ENCODE results near the gene GALNTL6. TPM values are rescaled to one million over a fixed set of nuclear protein-coding genes. Genes with fewer than 3 reads are reported as not detected.

Gene GALNTL6
- total and polyA plus RNA-seq, 9 of the 15 experiments (the other 6 are each of a cell fraction or from before 2014, with no cell fraction given): 0.18 to 0.50 (median 0.29) TPM

DNA sequence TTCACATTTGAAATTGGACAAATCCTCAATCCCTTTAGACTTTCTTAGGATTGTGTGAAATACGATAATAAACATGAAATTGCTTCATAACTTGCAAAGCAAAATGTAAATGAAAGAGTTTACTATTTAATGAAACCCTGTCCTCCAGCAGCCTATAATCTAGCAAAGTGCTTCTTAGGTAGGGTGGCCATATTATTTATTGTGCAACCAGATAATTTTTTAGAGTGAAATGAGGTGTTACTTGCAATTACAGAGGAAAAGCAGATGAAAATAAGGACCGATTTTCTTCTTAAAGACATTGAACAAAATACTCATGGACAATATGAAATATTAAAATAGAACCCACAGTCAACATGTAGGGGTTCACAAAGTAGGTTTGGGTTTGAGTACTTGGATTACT, 1239.2 kb downstream of the GALNTL6 start (continued):
- TF ChIP-seq, protein P1, sequence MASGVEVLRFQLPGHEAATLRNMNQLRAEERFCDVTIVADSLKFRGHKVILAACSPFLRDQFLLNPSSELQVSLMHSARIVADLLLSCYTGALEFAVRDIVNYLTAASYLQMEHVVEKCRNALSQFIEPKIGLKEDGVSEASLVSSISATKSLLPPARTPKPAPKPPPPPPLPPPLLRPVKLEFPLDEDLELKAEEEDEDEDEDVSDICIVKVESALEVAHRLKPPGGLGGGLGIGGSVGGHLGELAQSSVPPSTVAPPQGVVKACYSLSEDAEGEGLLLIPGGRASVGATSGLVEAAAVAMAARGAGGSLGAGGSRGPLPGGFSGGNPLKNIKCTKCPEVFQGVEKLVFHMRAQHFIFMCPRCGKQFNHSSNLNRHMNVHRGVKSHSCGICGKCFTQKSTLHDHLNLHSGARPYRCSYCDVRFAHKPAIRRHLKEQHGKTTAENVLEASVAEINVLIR (CRISPR knock-in tag; IDR thresholded peaks at IDR 0.05): no peak
- TF ChIP-seq CTBP1 (IDR thresholded peaks at IDR 0.05; ENCODE audit: borderline replicate concordance) (no peak), TARDBP (IDR thresholded peaks at IDR 0.05) (no peak), CEBPG (CRISPR knock-in tag; IDR thresholded peaks at IDR 0.05) (peak; percentile 22; the same call in 1 of the 2 replicates), CEBPG (tag; conservative IDR thresholded peaks at IDR 0.05 in 1 of 2, IDR thresholded peaks at IDR 0.05 in 1 of 2) (peak; percentile 83 to 96), ZNF354B (CRISPR knock-in tag; IDR thresholded peaks at IDR 0.05) (no peak), PATZ1 (CRISPR knock-in tag; IDR thresholded peaks at IDR 0.05; ENCODE audit: borderline replicate concordance) (no peak), IRF2 (CRISPR knock-in tag; IDR thresholded peaks at IDR 0.05) (no peak)
- TF ChIP-seq, protein P2, sequence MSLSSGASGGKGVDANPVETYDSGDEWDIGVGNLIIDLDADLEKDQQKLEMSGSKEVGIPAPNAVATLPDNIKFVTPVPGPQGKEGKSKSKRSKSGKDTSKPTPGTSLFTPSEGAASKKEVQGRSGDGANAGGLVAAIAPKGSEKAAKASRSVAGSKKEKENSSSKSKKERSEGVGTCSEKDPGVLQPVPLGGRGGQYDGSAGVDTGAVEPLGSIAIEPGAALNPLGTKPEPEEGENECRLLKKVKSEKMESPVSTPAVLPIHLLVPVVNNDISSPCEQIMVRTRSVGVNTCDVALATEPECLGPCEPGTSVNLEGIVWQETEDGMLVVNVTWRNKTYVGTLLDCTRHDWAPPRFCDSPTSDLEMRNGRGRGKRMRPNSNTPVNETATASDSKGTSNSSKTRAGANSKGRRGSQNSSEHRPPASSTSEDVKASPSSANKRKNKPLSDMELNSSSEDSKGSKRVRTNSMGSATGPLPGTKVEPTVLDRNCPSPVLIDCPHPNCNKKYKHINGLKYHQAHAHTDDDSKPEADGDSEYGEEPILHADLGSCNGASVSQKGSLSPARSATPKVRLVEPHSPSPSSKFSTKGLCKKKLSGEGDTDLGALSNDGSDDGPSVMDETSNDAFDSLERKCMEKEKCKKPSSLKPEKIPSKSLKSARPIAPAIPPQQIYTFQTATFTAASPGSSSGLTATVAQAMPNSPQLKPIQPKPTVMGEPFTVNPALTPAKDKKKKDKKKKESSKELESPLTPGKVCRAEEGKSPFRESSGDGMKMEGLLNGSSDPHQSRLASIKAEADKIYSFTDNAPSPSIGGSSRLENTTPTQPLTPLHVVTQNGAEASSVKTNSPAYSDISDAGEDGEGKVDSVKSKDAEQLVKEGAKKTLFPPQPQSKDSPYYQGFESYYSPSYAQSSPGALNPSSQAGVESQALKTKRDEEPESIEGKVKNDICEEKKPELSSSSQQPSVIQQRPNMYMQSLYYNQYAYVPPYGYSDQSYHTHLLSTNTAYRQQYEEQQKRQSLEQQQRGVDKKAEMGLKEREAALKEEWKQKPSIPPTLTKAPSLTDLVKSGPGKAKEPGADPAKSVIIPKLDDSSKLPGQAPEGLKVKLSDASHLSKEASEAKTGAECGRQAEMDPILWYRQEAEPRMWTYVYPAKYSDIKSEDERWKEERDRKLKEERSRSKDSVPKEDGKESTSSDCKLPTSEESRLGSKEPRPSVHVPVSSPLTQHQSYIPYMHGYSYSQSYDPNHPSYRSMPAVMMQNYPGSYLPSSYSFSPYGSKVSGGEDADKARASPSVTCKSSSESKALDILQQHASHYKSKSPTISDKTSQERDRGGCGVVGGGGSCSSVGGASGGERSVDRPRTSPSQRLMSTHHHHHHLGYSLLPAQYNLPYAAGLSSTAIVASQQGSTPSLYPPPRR (CRISPR knock-in tag; IDR thresholded peaks at IDR 0.05; ENCODE audit: borderline replicate concordance): no peak
- TF ChIP-seq, protein P3, sequence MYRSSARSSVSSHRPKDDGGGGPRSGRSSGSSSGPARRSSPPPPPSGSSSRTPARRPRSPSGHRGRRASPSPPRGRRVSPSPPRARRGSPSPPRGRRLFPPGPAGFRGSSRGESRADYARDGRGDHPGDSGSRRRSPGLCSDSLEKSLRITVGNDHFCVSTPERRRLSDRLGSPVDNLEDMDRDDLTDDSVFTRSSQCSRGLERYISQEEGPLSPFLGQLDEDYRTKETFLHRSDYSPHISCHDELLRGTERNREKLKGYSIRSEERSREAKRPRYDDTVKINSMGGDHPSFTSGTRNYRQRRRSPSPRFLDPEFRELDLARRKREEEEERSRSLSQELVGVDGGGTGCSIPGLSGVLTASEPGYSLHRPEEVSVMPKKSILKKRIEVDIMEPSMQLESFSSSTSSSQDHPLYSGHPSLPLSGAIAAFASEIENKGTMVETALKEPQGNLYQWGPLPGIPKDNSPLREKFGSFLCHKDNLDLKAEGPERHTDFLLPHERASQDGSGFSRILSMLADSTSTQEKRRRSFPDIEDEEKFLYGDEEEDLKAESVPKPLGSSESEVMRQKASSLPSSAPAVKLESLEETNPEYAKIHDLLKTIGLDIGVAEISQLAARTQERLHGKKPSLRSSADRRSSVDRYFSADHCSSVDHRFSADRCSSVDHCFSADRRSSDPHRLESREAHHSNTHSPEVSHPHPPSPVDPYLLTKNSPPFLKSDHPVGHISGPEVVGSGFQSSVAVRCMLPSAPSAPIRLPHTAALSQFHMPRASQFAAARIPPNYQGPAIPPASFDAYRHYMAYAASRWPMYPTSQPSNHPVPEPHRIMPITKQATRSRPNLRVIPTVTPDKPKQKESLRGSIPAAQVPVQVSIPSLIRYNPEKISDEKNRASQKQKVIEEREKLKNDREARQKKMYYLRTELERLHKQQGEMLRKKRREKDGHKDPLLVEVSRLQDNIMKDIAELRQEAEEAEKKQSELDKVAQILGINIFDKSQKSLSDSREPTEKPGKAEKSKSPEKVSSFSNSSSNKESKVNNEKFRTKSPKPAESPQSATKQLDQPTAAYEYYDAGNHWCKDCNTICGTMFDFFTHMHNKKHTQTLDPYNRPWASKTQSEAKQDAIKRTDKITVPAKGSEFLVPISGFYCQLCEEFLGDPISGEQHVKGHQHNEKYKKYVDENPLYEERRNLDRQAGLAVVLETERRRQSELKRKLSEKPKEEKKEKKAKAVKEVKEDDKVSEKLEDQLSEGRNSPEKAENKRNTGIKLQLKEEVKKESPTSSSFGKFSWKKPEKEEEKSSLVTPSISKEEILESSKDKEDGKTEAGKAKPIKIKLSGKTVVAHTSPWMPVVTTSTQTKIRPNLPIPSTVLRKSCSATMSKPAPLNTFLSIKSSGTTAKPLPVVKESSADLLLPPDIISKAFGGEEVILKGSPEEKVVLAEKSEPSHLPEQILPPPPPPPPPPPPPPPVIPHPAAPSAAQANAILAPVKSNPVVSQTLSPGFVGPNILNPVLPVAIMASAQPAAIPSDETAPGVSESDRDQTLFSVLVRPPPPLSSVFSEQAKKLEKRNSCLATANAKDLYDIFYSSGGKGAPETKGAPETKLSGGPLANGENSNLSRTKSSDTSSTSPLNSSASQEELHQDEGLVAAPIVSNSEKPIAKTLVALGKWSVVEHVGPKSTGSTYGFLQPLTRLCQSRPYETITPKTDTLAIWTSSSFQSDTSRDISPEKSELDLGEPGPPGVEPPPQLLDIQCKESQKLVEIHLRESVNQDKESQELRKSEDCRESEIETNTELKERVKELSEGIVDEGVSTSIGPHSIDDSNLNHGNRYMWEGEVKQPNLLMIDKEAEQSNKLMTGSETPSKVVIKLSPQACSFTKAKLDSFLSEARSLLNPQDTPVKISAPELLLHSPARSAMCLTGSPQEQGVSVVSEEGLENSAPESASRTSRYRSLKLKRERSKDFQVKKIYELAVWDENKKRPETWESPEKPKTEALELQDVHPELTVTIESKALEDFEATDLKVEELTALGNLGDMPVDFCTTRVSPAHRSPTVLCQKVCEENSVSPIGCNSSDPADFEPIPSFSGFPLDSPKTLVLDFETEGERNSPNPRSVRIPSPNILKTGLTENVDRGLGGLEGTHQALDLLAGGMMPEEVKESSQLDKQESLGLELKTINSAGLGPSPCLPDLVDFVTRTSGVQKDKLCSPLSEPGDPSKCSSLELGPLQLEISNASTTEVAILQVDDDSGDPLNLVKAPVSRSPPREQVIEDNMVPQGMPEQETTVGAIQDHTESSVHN (IDR thresholded peaks at IDR 0.05; ENCODE audit: borderline replicate concordance in 1 of 2, low read depth in 1 of 2): no peak

All from K562 (cell line).